NCI-H2107 treated with DMSO at 0.1 percent for 48 hours (cell line): ENCODE results near the gene PALMD.

Source experiments
- DNase-seq: peaks from one replicate; lab custom pipeline; 2025; ENCODE audit not compliant: unreplicated experiment; lab: John Stamatoyannopoulos, UW

Gene PALMD

DNA sequence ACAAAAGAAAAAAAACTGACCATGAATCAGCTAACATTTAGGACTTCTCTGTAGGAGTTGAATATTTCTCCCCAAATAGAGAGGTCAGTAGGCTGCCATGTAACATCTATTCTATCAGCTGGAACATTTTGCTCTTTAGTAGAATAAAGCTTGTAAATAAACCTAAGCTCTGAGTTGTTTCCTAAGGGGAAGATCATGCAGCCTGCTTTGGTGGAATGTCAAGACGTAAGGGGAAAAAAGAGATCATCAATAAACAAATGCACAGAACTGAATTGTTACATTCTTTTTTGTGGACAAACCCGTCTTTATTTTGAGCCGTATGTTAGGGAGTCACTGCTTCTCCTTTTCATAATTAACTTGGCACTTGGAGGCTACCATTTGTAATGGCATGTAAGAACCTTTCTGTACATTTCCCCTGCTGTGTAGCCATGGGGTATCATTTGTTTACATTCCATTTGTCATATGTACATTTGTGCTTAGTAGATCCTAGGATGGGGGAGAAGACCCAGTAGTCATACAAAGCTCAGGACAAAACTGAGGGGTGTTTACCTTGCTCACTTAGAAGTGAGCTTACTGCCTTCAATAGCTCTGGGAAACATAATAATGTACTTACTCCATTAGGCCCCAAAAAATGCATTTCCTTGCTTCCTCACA lies 10.8 kb upstream of the PALMD start:
- DNase-seq, result no peak

DNA sequence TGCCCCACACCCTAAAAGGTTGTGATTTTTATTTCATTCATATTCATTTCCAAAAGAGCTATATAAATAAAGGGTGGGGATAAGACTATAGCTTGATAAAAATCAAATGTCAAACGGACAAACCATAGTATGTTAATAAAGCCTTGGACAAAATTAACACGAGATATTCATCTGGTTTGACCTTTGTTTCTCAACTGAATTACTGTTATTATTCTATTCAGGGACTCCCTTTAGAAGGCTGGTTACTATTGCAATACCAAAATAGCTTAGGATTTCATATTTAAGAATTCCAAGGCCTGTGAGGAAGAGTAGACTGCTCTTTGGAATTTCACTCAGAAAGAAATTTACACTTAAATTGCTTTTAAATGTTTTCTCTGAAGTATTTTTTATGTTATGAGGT lies 10.2 kb upstream of the PALMD start:
- no peak for DNase-seq

DNA sequence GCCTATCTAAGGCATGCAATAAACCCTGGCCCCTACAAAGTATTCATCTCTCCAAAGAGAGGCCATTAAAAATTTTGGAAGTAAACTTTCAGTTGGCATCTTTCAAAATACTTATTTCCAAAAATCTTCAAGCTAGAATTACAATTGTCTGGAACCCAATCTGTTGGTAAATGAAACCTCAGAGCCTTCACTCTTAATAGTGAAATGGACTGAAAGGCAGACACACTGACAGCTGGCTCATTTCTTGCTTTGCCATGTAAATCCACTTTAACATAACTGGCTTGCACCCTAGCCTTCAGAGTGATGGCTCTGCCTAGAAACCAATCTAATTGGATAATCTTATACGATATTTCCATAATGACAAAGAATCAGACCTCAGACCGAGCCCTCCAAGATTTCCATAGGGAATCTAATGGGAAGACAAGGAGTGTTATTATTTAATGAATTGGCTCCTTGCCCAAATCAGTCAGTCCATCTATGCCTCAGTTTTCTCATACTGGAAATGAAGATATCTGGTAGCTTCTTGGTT lies 9.2 kb upstream of the PALMD start:
- no peak for DNase-seq

DNA sequence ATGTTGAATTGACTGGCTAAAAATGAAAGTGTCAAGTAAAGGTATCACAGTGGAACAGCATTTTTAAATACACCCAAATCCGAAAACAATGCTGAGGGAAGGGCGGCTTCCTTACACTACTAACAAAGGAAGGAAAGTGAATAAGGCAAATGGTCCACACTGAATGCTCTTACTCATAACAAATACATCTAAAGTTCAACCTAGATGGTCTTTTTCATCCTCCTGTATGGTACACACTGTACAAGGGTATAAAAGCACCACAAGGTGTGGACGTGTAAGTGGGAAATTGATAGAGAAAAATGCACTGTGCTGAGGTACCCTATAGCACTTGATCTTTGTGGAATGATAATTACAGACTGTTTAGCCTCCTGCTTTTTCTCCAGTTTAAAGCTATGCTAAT lies 7.1 kb upstream of the PALMD start:
- DNase-seq, result no peak

DNA sequence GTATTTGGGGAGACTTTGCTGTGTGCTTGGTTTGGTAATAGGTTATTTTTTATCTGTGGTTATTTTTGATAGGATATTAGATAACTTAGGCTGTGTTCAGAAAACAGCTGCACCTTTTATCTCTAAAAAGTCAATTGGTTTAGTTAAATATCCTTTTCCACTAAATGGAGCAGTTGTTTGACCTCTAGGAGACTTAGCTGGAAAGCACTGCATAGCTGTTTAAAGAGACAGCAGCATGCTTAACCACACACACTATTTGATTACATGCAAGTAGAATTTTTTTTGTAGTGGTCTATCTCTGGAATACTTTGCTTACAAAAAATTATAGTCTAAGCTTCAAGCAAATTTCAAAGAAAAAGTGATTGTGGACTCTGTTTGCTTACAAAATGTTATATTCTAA lies 6.5 kb upstream of the PALMD start:
- DNase-seq, result no peak

DNA sequence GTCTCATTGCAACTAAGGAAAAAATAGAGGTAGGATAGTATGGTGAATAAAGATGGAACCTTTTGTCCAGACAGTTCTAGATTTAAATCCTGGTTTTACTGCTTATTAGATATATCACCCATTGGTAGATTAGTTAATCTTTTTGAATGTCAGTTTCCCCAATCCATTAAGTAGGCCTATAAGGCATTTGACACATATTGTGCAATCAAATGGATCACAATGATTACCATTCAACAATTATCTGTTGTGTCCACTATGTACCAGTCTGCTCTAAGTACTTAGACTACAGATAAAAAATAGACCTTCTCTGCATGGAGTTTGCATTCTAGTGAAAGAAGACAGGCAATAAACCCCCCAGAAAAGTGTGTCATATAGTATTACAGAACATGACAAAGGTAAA lies 6.0 kb upstream of the PALMD start:
- no peak for DNase-seq

DNA sequence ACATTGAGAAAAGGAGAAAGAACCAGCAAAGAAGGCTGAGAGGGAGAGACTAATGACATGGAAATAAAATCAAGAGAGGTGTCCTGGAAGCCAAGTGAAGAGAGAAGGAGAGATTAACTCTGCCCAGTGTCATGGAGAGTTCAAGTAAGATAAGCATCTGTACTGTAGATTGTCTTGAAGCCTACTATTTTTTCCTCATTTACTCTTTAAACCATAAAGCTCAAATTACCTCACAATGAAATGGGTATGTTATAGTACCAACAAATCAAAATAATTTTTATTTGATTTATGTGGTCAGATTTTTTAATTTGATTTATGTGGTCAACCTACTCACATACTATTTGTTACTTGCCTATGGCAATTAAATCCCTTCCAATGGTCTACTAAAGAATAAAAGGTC lies 5.2 kb upstream of the PALMD start:
- DNase-seq, result no peak

DNA sequence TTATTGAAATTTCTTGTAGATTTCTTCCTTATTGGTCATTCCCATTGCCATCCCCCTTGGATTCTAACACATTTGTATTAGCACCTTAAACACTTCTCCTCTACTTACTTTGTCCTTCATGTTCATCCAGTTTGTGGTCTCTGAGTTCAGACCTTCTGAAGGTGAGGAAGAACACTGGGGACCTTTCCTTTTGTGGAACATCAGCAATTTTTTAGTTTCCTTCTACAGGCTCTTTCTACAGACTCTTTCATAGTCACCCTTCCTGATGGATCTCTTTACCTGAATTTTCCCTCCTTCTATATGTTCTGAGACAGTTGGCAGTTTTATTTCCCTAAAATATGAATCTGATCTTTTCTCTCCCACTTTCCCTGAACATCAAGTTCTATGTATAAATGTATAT lies 4.4 kb upstream of the PALMD start:
- DNase-seq, result no peak

DNA sequence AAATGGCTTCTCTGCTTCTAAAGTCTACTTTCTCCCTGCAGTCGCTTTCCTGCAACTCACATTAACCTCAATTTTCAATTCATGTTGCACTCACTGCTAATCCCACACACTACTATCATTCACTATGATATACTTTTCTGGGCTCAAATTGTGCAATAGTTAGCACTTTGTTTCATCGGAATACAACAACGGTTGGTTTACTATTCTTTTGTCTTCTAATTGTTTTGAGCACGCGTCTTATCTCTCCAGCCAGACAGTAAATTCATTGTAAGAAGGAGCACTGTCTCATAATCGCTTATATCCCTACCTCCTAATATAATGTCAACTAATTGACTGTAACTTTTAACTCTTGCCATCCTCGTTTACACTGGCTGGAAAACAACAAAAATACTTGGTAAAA lies 3.9 kb upstream of the PALMD start:
- no peak for DNase-seq

DNA sequence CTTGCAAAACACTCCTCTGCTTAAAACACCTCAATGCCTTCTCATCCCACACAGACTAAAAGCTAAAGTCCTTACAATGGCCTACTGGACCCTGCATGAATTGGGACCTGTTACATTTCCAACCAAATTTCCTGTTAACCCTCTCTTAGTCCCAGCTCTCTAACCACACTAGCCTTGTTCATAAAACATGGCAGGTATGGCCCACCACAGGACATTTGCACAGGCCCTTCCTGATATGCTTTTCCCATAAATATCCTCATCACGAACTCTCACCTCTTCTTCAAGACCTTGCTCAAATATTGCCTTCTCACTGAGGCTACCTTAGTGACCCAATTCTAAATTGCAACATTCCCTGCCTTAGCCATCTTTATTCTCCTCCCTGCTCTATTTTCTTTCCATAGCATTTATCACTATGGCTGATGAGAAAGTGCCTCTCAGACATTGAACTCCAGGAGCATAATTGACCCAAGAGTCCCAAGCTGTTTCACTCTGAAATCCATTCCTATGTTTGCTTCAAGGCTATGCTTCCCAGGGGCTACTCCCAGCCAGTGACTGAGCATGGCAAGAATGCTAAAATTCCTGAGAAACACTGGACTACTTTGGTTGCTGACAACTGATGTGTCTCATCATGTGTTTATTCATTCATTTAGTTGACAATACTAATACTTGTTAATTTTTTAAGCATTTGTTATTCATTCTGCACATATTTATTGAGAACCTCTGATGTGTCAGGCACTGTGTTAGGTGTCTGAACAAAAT lies 2.7 kb upstream of the PALMD start:
- no peak for DNase-seq

DNA sequence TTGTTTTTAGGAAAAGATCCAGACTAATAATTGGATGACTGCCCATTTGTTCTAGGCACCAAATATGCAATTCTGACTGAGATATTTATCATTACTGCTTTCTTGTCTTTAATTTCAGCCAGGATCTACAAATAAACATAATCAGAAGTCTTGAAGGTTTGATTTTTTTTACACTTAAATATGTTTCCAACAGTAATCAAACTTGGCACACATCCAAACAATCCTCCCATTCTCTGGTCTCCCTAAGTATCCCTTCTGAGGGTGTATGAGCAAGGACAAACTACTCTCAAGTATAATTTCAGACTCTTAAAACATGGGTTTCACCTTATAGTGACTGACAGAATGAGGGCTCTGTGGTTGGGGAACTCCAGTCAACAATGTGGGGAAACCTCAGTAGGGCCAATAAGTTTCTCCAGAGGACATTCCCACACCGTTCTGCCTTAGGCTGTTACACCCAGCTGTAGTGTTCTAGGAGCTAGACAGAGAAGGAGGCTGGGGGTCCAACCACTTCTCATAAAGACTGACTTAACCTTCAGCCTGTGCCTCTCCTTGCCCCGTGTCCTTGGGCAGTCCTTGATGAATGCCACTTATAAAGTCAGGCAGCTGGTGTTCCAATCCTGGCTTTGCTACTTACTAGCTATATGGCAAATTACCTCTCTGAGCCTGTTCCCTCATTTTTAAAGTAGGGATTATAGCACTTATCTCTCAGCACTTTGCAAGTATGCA lies 1.5 kb upstream of the PALMD start:
- no peak for DNase-seq

DNA sequence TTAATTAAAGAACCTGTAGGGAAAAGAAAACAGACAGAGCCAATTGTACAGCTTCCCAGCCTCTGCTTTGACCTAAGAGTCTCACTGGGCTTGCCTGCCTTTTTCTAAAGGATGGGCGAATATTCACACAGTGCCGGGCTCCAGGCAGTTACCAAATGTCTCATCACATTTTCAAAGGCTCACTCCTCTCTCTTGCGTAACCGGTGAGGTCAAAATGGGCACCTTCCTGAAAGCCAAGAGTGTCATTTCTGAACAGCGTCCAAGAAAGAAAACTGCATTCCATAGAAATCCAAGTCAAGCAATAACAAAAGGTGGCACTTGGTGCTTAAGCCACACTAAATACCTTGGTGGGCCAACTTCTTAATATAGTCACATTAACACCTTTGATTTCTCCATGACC lies 710 bp upstream of the PALMD start:
- DNase-seq, result no peak

DNA sequence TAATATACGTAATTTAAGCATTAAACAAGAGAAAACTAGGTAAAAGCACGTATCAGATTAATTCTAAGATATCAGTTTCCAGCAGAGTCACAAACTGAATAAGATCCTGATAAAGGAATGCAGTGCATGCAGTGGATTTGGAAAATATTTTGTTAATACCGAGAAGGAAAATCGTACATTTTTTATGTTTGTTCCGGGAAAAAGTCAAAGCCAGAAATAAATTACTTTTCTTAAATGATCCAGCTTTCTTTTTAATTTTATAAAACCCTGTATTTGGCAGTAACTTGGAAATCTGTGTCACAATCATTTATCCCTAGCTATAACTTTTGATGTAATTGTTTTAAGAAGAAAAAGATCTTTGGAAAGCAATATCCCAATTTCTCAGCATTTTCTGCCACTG lies 955 bp downstream of the PALMD start:
- no peak for DNase-seq

DNA sequence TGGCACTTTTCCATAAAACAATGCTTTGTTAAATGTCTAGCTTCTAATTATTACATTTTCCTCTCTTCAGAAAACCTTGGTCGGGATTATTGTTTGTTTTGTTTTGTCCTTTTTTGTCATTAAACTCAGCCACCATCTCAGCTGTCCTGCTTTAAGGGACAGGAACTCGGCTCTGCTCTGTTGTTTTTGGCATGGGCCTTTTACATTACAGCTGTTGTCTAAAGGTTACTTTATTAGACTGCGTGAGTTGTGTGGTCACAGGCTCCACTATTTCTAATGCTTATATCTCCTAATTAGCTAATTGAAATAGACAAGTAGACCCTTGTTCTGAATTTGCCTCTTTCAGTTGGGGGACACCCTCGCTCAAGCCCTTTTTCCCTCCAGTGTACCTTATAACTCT lies 1.6 kb downstream of the PALMD start:
- no peak for DNase-seq

DNA sequence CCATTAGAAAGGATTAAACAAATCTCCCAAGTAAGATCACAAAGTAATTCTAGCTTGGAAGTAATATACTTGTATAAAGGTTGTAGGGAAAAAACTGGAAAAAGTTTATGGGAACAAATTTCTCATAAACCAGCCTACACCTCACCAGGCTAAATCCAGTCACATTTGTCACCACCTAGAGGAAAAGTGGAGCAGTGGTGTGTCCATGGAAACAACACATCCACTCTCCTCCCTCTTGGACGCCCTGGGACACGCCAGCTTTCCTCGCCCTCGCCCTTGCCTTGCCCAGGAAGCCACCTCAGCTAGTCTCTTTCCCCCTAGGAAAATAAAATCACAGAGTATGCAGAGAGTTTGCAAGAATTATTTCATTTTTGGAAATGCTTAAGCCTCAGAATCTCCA lies 2.2 kb downstream of the PALMD start:
- DNase-seq, result no peak

DNA sequence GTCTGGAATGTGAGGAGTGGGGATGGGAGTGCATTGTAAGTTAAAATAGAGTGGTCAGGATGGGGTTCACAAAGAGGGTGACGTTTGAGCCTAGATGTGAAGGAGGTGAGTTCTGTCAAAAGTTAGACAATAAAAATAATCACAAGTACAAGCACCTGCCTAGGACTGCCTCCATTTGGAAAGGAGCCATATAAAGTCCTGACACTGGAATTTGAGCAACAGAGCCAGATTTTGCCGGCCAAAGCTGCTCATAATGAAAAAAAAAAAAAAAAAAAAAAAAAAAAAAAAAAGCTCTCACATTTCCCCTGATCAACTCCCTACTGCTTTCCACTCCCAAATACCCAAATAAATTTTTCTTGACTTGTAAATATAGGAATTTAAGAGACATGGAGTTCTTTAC lies 4.1 kb downstream of the PALMD start:
- no peak for DNase-seq

DNA sequence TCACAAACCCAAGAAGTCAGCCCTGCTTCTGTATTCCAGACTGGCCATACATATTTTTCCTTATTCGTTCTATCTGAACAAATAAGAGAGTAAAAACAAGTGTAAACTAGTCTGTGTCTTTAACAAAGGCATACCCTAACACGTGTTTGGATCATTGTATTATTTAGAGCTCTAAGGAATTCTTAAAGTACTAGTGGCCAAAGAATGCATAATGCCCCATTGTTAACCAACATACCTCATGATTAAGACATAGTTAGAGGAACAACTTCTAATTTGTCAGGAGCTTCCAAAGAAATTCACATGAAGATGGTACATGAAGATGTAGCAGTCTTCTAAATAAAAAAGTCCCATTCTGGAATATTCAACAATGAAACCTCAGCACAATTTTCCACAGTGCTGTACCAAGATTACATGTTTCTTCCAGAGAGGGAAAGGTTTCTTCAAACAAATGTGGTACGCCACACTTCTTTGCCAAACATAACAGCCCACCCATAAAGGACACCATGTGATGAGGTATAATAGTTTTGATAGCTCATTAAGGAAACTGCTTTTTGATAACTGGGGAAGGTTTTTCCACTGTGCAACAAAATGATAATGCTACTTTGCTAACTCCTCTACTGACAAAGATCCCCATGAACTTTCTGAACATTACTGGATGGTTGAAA lies 5.0 kb downstream of the PALMD start:
- no peak for DNase-seq

DNA sequence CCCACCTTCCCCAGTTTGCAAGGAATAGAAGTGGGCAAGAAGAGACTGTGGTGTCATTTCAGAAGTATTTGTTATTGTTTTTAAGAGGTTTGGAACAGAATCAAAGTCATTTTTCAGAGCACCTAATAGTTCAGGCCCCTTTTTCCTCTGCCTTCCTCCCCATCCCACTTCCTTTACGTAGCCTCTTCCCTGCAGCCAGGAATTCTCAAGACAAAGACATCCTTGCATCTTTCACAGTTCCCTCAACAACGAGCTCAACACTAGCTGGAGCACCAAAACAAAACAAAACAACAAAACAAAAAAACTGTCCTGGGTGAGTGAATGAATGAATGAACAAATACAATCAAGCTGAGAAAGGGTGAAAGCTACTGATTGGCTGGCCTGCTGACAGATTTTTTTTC lies 7.0 kb downstream of the PALMD start:
- no peak for DNase-seq

DNA sequence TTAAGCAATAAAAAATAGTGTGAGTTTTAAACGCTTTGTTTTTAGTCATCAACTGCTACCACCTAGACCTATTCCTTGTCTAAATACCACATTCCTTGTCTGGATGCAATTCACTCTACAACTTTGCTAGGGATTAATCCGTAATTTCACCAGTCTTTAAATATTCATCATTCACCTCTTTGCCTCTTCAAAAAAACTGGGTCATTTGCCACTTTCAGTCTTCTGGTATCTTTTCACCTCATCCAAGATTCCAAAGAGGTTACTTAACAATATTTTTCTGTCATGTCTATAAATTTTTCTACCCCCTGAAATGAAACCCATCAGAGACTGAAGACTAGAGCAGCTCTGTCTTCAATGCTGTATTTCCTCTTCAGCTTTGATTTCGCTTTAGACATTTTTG lies 9.5 kb downstream of the PALMD start:
- DNase-seq, result no peak

DNA sequence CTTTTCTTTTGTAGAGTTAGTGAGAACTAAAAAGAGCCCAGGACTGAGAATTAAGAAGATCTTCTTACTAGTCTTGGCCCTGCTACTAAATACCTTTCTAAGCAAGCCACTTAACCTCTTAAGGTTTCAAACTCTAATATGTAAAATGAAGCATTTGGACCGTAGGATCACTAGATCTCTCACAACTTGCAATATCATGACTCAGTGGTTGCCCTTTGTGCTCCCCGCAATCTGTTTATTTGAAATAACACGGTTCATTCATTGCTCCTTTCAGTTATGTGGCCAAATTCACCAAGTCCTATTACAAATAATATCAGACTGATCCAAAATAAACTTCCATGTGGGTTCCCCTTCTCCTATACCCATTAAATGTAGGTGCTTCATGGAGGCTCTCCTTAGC lies 10.8 kb downstream of the PALMD start:
- no peak for DNase-seq

DNA sequence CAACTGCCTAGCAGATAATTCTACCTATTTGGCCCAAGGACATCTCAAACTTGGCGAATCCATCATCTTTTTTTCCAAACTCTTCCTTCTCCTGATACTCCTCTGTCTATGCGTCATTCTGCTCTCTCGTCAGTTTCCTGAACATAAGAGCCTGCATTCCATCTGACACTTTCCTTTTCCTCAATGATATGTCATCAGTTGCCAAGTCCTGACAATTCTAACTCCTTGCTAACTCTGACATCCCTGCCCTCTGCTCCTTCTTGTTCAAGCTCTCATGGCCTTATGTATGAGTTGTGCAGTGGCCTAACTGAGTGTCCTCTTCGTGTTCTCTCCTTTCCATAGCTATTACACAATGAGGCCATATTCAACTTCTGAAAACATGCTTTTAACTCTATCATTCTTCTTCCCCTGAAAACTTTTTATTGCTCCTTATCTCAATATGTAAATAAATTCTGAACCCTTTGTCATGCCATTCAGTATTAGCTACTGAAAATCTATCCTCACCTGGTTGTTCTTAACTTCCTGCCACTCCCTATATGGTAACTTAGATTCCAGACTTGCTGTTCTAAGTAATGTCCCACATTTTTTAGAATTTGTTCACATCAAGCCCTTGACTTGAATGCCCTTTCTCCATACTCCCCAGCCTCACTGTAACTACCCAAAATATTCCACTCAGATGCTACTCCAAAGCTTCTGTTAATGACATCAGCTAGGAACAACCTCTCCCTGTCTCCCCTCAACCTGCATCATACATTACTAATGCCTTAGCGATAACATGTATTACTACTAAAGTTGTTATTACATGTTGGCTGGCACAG lies 11.5 kb downstream of the PALMD start:
- no peak for DNase-seq
